ENCODE results near the gene ABI3BP.

DNA sequence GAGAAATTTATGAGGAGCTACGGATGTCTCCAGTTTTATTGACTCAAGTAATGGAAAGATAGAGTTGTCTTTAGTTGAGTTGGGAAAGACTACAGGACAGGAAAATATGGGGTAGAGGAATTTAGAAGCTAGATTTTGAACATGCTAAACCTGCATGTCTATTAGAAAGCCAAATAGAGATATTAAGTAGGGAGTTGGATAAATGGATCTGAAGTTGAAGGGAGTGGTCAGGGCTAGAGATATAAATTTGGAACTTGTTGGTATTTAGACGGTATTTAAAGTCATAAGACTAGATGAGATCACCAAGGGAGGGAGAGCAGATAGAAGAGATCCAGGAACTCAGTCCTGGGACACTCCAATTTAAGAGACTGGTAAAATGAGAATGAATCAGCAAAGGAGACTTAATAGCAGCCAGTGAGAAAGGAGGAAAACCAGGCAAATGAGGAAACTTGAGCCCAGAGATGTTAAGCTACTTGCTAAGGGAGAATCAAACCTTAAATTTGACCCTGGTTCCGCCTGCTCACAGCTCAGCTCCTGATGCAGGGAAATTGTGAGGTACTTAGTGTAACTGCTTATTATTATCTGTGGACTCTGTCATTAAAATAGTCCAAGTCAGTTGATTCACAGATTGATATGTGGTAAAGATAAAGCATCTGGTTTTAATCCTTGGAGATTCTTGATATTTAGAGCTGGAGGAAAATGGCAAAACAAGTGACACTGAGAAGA lies 35.8 kb downstream of the ABI3BP start:
- TF ChIP-seq EP300 (IDR thresholded peaks at IDR 0.05; ENCODE audit: borderline replicate concordance in 1 of 2, control insufficient read depth in 1 of 2, low read depth in 2 of 2, low read length in 2 of 2) = no peak
- TF ChIP-seq, protein P1, sequence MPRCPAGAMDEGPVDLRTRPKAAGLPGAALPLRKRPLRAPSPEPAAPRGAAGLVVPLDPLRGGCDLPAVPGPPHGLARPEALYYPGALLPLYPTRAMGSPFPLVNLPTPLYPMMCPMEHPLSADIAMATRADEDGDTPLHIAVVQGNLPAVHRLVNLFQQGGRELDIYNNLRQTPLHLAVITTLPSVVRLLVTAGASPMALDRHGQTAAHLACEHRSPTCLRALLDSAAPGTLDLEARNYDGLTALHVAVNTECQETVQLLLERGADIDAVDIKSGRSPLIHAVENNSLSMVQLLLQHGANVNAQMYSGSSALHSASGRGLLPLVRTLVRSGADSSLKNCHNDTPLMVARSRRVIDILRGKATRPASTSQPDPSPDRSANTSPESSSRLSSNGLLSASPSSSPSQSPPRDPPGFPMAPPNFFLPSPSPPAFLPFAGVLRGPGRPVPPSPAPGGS (IDR thresholded peaks at IDR 0.05; ENCODE audit: borderline replicate concordance, insufficient read depth, low read depth, low read length, poor library complexity, severe bottlenecking) = no peak
